GM19397 (cell line): ENCODE data around the gene ECEL1.
"Not testable (repeated sequence)": the region's sequence is repeated elsewhere in the genome, so short reads cannot be mapped to it uniquely, and the experiment has no call there.

ENCODE experiments used
- ATAC-seq: cut with Tn5 transposase; IDR thresholded peaks from one replicate; pipeline ENCODE4 v1.9.1; 2021; ENCODE audit warnings: mild to moderate bottlenecking, moderate library complexity; ENCODE audit not compliant: unreplicated experiment

ECEL1 gene

DNA sequence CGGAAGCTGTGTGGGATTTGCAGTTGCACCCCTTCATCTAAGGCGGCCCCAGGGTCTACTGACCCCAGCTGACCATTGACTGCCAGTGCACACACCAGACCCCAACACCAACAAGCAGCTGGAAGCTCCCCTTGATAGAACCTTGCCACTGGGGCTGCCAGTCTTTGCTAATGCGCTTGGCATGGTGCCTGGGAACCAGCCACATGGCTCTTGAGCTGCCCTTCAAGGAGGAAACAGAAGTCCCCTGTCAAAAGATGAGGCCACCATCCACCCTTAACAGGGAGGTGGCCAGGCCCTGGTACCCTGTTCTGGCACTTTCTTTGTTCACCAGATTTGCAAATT is 23.1 kb downstream of the ECEL1 start:
- no peak for ATAC-seq

DNA sequence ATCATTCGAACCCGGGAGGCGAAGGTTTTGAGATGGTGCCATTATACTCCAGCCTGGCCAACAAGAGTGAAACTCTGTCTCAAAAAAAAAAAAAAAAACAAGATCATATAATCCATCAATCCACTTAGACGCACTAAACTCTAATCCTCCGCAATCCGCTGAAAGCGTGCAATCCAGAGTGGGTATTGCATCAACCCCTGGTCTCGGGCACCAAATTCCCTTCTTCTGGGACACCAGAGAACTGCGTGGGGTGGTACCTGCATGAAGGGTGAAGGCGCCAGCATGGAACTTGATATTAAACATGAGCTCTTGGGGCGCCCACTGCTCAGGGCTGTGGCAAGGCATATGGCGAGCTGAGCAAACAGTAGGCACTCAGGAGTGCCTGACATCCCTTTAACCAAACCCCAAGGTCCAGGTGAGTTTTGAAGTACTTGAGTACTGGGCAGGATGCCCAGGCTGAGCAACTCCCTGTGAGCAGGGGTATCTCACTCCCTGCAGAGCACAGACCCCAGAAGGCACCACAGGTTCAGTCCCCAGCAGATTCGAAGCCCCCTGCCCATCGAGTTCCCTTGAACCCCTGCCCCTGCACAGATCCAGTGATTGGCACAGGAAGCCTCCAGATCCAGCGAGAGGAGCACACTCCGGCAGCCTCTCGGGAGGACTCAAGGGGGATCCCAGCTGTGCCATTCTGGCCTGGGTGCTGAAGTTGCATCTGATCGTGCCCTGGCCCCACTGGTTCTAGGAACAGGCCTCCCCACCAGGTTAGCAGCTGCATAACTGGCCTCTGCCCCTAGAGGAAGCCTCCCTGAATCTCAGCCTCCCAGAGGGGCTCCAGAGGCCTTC is 23.7 kb downstream of the ECEL1 start:
- no peak for ATAC-seq

DNA sequence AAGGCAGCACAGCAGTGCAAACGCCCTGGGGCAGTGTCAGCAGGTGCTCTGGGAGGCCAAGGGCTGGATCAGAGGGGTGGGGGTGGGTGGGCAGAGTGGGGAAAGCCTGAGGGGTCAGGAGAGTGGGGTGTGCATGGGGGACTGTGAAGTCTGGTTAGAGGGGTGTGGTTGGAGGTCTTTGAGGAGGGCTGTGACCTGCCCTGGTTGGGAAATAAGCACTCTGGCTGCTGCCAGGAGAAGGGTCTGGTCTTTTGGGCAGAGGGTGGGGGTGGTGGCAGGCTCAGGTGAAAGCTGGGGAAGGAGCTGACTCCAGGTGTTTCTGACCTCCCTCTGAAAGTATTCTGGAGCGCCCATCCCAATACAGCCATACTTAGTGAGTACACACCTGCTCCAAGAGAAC is 27.5 kb downstream of the ECEL1 start:
- ATAC-seq: no peak

DNA sequence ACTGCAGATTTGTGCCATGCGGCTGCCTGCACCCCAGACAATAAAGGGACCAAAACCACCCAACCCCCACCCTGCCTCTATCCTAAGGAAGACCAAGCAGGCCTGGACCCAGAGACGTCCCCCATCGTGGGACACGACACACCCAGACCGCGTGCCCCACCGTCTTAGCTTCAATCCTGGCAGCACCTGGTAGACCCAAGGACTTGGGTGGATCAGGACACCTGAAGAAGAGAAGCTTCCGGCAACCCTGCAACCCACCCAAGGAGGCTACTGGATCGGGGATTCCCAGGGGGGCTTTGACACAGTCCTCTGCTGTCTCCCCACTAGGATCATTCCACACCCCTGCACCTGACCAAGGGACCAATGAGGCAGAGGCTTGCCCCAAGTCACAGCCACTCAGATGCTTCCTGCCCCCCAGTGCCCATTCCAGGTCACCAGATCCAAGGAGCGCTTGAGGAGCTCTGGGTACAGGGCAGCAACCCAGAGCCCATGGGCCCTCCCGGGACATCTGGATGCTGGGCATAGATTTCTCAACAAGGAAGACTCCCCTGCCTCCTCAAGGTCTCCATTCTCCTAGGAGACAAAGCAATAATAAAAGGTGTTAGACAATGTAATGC is 28.1 kb downstream of the ECEL1 start:
- ATAC-seq: no peak

DNA sequence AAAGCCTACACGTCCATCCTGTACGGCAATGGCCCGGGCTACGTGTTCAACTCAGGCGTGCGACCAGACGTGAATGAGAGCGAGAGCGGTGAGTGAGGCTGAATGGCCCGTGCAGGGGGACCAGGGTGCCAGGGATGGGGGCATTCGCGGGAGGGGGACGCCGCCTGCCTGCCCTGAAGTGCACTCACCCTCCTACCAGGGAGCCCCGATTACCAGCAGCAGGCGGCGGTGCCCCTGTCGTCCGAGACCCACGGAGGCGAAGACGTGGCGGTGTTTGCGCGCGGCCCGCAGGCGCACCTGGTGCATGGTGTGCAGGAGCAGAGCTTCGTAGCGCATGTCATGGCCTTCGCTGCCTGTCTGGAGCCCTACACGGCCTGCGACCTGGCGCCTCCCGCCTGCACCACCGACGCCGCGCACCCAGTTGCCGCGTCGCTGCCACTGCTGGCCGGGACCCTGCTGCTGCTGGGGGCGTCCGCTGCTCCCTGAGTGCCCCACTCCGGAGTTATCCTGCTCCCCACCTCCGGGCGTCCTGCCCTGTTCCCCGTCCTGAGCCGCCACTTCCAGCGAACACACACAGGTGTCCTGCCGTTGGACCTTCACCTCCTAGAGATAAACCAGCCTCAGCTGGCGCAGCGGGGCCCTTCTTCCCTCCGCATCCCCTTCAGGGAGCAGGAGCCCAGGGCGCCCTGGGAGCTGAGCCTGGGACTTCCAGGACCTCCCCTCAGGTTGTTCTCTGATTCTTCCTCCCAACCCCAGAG is 28.8 kb downstream of the ECEL1 start:
- no peak for ATAC-seq

DNA sequence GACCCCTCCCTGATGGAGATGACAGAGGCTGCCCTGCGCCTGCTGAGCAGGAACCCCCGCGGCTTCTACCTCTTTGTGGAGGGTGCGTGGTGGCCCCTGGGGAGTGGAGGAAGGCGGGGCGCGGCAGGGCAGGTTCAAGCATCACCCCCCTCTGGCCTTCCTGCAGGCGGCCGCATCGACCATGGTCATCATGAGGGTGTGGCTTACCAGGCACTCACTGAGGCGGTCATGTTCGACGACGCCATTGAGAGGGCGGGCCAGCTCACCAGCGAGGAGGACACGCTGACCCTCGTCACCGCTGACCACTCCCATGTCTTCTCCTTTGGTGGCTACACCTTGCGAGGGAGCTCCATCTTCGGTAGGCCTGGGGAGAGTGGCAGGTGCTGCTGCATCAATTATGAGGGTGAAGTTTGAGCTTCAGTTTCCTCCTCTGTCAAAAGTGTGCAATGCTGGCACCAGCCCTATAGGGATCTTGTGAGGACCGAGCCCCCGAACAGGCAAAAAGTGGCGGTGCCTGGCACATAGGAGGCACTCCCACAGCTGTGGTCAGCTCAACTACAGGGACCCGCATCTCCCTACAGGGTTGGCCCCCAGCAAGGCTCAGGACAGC is 29.5 kb downstream of the ECEL1 start:
- no peak for ATAC-seq

DNA sequence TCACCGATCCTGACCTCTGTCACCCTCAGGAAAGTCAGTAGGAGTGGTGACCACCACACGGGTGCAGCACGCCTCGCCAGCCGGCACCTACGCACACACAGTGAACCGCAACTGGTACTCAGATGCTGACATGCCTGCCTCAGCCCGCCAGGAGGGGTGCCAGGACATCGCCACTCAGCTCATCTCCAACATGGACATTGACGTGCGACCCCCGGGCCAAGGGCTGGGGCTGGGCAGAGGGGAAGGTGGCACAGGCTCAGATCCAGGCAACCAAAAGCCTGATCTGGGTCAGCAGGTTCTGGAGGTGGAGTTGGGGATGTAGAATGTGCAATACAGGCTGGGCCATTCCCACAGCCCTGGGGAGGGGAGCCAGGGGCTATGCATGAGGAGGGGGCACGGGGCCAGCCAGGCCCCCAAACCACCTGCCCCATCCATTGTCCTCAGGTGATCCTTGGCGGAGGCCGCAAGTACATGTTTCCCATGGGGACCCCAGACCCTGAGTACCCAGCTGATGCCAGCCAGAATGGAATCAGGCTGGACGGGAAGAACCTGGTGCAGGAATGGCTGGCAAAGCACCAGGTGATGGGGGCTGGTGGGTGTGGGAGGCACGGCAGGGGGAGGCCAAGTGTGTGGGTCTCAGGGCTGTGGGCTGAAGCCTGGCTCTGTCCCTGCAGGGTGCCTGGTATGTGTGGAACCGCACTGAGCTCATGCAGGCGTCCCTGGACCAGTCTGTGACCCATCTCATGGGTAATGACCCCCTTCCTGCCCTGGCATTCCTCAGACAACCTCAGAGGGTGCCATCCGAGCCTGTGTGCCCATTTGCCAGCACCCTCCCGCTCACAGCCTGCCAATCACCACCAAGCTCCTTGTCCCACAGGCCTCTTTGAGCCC is 30.3 kb downstream of the ECEL1 start:
- no peak for ATAC-seq

DNA sequence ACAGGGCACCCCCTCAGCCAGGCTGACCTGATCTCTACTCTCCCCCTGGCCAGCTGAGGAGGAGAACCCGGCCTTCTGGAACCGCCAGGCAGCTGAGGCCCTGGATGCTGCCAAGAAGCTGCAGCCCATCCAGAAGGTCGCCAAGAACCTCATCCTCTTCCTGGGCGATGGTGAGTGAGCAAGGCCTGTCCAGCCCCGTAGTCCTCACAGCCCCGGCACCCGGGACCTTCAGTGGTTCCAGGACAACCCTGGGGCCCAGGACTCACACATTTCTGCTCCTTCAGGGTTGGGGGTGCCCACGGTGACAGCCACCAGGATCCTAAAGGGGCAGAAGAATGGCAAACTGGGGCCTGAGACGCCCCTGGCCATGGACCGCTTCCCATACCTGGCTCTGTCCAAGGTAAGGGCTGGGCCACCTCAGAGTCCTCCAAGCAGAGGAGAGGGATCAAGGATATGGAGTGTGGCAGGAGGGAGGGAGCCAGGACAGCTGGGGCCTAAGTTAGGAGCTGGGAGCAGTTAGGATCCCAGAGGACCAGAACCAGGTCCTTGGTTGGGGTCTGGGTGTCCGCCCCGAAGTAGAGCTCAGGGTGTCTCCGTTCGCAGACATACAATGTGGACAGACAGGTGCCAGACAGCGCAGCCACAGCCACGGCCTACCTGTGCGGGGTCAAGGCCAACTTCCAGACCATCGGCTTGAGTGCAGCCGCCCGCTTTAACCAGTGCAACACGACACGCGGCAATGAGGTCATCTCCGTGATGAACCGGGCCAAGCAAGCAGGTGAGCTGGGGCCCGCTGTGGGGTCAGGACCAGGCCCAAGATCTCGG is 31.1 kb downstream of the ECEL1 start:
- ATAC-seq: no peak

DNA sequence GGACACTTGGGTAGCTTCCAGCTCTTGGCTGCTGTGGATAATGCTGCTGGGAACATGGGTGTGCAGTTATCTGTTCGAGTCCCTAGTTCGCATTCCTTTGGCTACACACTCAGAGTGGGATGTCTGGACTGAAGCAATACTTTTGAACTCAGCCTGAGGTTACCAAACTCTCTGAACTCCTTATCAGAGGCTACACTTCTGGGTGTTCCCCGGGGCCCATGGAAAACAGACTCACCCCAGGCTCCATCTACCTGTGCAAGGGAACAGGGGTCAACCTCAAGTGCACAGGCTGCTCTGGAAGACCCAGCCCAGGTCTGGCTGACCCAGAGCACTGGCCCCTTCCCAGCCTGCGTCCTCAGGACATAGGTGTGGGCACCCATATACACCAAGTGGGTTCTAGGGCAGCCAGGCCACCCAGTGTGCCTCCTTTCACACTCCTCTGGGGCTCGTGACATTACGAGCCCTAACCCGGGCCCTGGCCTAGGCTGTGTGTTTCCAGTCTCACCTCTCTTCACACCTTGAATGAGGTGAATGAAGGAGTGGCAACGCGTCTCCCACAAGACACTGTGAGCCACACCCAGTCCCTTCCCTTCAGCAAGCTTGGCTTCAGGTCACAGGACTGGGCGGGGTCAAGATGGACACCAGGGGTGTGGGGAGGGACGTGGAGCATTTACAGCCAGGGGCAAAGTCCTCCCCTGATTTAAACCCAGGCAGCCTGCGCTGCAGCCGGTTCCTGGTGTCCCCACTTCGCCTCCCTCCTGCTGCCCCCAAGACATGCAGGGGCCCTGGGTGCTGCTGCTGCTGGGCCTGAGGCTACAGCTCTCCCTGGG is 32.0 kb downstream of the ECEL1 start, which contains the start of gene ALPI:
TSS of gene ALPI (plus strand) at position 728 of the 830 bp plus-strand sequence. CDS start at position 775, 47 bp downstream.
- no peak for ATAC-seq

DNA sequence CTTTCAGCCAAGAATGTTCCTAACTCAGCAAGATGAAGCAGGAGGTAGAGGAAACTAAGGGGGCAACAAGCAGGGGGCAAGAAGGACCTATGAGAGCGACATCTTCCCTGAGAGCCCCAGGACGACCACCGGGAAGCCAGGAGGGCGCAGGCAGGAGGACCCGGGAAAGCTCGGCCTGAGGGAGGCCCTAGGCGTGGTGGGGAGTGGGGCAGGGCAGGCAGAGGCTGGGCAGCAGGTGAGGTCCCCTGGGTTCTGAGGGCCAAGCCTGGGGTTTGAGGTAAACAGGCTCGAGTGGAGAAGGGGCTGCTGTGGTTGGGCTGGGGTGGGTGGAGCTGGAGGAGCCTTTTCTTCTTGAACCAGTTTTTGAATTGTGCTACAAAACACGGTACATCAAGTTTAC is 33.0 kb downstream of the ECEL1 start:
- no peak for ATAC-seq

DNA sequence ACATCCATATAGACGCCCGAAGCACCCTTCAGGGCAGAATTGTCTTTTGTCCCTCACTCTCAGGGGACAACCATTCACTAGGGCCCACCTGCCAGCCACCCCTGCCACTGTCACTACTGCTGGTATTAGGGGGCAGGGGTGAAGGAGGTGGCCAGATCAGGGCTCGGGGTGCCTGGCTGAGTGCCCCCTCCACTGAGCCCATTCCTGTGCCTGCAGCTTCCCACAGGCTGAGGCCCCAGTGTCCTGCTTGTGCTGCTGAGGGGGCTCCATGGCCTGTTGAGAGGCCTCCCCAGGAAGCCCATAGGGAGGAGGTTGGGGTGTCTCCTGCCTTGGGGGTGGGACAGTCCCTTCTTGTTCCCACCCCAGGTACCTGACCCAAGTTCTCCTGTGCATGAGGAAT is 36.0 kb downstream of the ECEL1 start:
- not testable (repeated sequence) for ATAC-seq

DNA sequence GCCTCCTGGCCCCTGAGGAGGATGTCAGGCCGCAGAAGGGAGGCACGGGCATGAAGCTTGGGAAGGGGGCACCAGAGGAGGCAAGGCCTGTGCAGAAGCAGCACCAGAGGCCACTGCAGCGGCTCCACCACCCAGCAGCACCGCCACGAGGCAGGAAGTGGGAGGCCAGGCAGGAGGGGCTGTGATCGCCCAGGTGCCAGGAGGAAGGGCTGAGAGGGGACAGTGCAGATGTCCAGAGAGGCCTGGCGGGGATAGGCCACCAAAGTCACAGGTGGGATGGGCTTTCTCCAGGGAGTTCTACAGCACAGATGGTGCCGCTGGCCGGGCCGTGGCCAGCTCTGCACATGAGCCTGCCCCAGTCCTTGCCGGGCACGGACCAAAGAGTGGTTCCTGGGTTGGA is 37.7 kb downstream of the ECEL1 start:
- no peak for ATAC-seq

DNA sequence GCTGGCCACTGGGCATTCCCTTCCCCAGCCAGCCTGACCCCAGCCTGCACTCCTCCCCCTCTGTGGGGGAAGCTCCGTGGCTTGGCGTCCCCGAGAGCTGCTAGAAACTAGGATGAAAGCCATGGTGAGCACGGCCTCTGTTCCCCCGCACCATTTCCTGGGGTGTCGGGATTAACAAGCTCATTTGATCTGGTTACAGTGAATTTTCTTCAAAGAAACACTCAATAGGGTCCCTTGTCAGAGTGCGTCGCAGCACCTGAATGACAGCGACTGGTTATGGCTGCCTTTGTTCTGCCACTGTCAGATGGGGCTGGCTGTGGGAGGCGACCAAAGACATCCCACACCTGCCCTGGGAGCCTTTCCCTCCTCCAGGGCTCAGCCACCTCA is 39.3 kb downstream of the ECEL1 start:
- no peak for ATAC-seq

DNA sequence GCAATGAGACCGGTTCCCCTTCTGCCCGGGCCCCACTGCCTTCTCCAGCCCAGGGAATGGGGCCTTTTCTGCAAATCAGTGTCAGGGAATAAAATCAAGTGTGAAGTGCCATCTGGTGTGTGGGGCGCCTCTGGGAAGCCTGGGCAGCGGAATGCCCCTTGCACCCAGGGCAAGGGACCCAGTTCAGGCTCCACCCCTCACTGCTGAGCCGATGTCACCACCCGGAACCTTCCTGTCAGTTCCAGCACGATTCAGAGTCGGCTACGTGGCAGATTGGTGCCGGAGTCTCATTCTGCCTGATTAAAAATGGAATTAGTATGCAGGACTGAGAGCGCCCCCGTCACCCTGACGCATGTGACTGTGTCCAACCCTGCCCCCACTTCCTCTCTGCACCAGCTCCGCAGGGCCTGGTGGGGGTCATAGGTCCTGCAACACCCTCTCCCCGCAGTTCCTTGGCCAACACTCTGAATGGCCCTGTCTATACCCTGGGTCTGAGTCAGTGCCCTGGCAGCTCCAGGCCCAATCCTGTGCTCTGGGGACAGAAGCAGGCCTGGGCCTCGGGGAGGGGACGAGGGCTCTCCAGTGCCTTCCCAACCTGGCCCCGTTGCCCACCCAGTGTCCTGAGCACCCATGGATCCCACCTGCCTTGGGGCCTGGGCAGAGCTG is 39.9 kb downstream of the ECEL1 start:
- ATAC-seq: no peak

DNA sequence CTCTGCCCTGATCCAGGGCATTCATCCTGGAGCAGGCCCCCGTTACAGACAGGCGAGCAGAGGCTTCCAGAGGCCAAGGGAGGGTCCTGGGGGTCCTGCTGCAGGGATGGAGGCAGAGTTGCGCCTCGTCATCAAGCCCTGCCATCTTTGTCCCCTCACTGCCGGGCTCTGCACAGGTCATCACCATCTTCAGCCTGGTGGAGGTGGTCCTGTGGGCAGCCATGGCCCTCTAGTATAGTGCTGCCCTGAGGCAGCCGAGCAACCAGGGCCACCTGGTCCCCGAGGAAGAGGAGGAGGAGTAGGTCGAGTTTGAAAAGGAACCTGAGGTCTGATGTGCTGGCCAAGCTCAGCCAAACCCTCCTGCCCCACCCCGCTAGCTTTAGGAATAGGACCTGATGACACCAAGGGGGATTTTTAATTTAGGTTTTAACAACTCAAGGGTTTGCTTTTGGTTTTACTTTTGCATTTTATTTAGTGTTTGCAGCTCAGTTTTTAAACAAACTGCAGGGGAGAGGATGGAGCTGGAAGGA is 40.5 kb downstream of the ECEL1 start:
- ATAC-seq: no peak

DNA sequence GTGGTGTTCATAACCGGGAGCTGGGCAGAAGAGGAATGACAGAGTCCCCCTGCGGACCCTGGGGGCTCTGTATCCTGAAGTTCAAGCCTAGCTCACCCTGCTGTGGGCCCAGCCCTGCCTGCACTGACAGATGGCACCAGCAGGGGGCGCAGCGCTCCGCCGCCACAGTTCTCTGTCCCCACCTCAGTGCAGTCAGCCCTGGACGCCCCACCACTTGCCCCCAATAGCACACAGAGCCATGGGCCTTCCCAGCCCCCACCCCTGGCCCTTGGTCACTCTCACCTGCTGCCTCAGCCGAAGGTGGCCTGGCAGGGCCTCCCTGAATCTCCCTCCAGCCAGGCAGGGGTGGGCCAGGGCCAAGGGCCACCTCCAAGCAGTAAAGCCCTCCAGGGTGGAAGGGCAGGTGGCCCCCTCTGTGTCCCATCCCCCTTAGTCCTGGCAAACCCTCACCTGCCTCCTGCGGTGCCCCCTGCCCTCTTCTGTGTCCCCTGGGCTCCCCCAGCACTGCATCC is 41.3 kb downstream of the ECEL1 start:
- not testable (repeated sequence) for ATAC-seq

DNA sequence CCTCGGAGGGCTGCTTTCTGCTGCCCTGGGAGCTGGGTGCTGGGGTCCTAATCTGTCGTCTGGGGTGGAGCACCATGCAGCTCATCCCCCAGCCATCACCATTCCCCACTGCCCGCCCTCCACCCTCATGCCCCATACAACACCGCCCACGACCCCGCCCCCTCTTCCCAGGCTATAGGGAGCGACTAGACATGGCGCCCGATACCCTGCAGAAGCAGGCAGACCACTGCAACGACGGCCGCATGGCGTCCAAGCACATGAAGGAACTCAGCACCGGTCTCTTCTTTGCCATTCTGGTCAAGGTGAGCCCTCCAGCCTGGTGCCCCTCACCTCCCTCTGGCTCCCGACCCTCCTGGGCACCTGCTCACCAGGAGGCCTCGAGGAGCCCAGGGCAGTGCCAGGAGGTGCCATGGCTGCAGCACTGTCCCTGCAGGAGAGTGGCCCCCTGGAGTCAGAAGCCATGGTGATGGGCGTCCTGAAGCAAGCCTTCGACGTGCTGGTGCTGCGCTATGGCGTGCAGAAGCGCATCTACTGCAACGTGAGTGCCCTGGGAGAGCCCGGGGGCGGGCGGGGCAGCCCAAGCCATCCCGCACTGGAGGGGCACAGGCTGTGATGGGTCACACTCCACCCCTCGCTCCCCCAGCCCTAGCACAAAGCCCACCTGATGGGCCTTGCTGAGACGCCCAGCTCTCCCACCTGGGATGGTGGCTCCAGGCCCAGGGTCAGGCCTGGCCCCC is 42.3 kb downstream of the ECEL1 start:
- not testable (repeated sequence) for ATAC-seq
